ENCODE data around the gene MYH15.
A peak's percentile ranks its signal among the peaks of the same experiment; 100 is the strongest.

Gene MYH15

GRCh38 chr3:108510496-108510895, at the start of gene MYH15:
Gene MYH15, minus strand, starts transcription at chr3:108510596. Its CDS starts 66 bp downstream, at chr3:108510530.
- no peak for DNase-seq (ENCODE audit: low read depth)
- no peak within 1 kb of the TSS for H3K4me3 ChIP-seq (ENCODE audit: low read depth, low read length)
- TF ChIP-seq CTCF (IDR thresholded peaks at IDR 0.05; ENCODE audit: low read depth, low read length, missing control alignments) = no peak

DNA sequence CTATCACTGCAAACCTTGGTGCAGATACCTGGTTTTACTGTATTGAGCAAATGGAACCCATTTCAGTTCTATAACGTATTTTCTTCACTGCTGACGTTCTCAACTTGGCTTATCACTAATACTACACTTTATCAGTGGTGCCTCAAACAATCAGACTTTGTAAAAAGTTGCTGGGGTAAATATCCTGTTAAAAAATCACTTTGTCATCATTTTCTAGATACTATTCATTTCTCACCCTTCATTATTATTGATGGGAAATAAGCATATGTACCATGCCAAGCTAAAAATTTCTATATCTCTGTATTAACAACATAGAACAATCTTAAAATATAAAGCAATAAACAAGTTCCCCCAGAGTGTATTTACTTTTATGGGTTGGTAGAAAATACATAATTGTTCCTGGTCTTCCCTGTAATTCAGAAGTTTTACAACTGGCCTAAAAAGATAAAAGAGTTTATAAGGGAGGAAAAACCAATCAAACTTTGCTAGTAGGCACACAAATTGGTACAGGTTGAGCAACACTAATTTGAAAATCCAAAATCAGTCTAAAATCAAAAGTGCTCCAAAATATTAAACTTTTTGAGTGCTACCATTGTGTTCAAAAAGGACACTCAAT, 45.7 kb upstream of the MYH15 start:
- TF ChIP-seq CTCF (IDR thresholded peaks at IDR 0.05; ENCODE audit: low read depth, low read length, missing control alignments) = no peak
- H3K4me3 ChIP-seq (ENCODE audit: low read depth, low read length) = no peak overlapping the region
- DNase-seq (ENCODE audit: low read depth) = no peak

DNA sequence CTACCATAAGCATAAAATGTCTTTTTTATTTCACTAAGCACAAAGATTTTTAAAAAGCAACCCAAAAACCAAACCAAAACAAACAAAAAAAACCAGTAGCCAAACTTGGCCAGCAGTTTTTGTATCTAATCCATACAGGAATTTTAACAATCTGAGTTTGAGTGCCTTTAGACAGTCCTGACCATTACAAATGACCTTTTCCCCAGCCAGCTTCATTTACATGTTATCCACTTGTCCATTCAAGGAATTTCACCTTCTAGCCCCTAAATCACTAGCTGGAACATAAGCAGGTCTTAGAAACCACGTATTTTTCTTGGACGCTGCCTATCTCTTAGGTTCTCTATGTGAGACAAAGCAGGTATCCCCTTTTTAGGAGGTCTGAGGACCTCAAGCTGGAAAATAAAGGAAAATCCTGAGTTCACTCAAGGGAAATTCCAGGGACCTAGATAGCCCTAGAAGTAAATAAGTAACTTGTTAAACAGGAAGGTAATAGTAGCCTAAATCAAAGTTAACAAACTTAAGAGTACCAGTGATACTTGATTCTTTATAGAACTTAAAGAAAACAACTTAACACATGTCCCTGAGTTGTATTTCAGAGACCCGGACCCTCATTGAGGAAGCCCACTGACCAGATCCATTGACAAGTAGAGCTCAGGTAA, 44.6 kb upstream of the MYH15 start:
- no peak overlapping the region for H3K4me3 ChIP-seq (ENCODE audit: low read depth, low read length)
- TF ChIP-seq CTCF (IDR thresholded peaks at IDR 0.05; ENCODE audit: low read depth, low read length, missing control alignments) = no peak
- no peak for DNase-seq (ENCODE audit: low read depth)

GRCh38 chr3:108554229-108554628, 43.8 kb upstream of the MYH15 start:
- DNase-seq (ENCODE audit: low read depth) = no peak
- no peak for TF ChIP-seq CTCF (IDR thresholded peaks at IDR 0.05; ENCODE audit: low read depth, low read length, missing control alignments)
- H3K4me3 ChIP-seq (ENCODE audit: low read depth, low read length) = no peak overlapping the region

- no peak for TF ChIP-seq CTCF (IDR thresholded peaks at IDR 0.05; ENCODE audit: low read depth, low read length, missing control alignments)
- DNase-seq (ENCODE audit: low read depth) = peak; percentile 21
- H3K4me3 ChIP-seq (ENCODE audit: low read depth, low read length) = no peak overlapping the region
Measured at GRCh38 chr3:108552267-108553159, 42.1 kb upstream of the MYH15 start.

DNA sequence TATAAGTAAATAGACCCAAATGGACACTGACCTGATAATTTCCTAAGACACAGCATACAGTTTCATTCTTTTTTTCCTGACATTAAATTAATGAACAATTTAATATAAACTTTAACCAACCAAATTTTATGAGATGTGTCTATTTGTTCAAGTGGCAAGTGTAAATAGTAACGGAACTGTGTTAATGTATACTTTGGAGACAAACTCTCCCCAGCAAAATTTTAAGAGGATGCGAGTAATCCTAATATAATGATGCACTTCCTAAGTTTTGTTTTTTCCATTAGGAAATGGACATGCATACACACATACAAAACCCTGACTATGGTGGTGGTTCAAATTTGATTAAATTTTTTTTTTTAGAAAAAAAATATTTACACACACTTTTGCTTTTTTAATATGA, 38.5 kb upstream of the MYH15 start:
- TF ChIP-seq CTCF (IDR thresholded peaks at IDR 0.05; ENCODE audit: low read depth, low read length, missing control alignments) = no peak
- H3K4me3 ChIP-seq (ENCODE audit: low read depth, low read length) = no peak overlapping the region
- no peak for DNase-seq (ENCODE audit: low read depth)

All from GM12864 (cell line).